Astrocyte (in vitro differentiated cells and primary cell): ENCODE measurements around the gene CD79A. TPM values are rescaled to one million over a fixed set of nuclear protein-coding genes. Genes with fewer than 3 reads are reported as not detected.

Experiments
- DNase-seq: peaks from one replicate; pipeline ENCODE4 v3.0.0-alpha.2; 2010; ENCODE audit warnings: low read depth
- FAIRE-seq: peaks from 2 replicates; lab custom pipeline; 2011; peaks lifted over from hg19 to GRCh38; lab: Jason Lieb, UNC
- H2AFZ ChIP-seq: 2 replicates; pipeline ENCODE4 v1.6.0; 2012; ENCODE audit warnings: low read depth, low read length, inconsistent platforms
- H3K27ac ChIP-seq: 2 replicates; pipeline ENCODE4 v1.5.1; 2011; ENCODE audit warnings: low read depth, low read length, inconsistent platforms
- H3K27me3 ChIP-seq: 2 replicates; pipeline ENCODE4 v1.6.0; 2011; ENCODE audit warnings: low read length, inconsistent platforms; ENCODE audit not compliant: insufficient read depth
- H3K36me3 ChIP-seq: 2 replicates; pipeline ENCODE4 v1.5.1; 2011; ENCODE audit warnings: low read length, inconsistent platforms; ENCODE audit not compliant: insufficient read depth
- H3K4me1 ChIP-seq: 2 replicates; pipeline ENCODE4 v1.5.1; 2011; ENCODE audit warnings: low read length, inconsistent platforms; ENCODE audit not compliant: insufficient read depth
- H3K4me2 ChIP-seq: 2 replicates; pipeline ENCODE4 v1.6.0; 2012; ENCODE audit warnings: low read length, inconsistent platforms
- H3K4me3 ChIP-seq: 2 replicates; pipeline ENCODE4 v1.5.1; 2011; ENCODE audit warnings: low read depth, mild to moderate bottlenecking, low read length, inconsistent platforms; ENCODE audit not compliant: insufficient read depth
- H3K79me2 ChIP-seq: 2 replicates; pipeline ENCODE4 v1.6.0; 2012; ENCODE audit warnings: mild to moderate bottlenecking, low read length, inconsistent platforms; ENCODE audit not compliant: insufficient read depth
- H3K9ac ChIP-seq: 2 replicates; pipeline ENCODE4 v1.6.0; 2012; ENCODE audit warnings: mild to moderate bottlenecking, low read length, inconsistent platforms
- H3K9me3 ChIP-seq: 2 replicates; pipeline ENCODE4 v1.5.1; 2012; ENCODE audit warnings: low read depth, mild to moderate bottlenecking, low read length, inconsistent platforms; ENCODE audit not compliant: insufficient read depth
- H4K20me1 ChIP-seq: 2 replicates; pipeline ENCODE4 v1.6.0; 2012; ENCODE audit warnings: low read length, inconsistent platforms; ENCODE audit not compliant: insufficient read depth
- H3K27ac Mint-ChIP-seq: one replicate; pipeline ENCODE4 v1.8.0; 2021; ENCODE audit warnings: mild to moderate bottlenecking, mixed read lengths; ENCODE audit not compliant: unreplicated experiment
- H3K27me3 Mint-ChIP-seq: one replicate; pipeline ENCODE4 v1.8.0; 2021; ENCODE audit warnings: low read depth, mixed read lengths; ENCODE audit not compliant: unreplicated experiment
- H3K36me3 Mint-ChIP-seq: one replicate; pipeline ENCODE4 v1.8.0; 2021; ENCODE audit warnings: low read depth, mixed read lengths; ENCODE audit not compliant: unreplicated experiment
- H3K4me1 Mint-ChIP-seq: one replicate; pipeline ENCODE4 v1.8.0; 2021; ENCODE audit warnings: low read depth, mixed read lengths; ENCODE audit not compliant: unreplicated experiment
- H3K4me3 Mint-ChIP-seq: one replicate; pipeline ENCODE4 v1.8.0; 2021; ENCODE audit warnings: mild to moderate bottlenecking, moderate library complexity, mixed read lengths; ENCODE audit not compliant: unreplicated experiment
- H3K9me3 Mint-ChIP-seq: one replicate; pipeline ENCODE4 v1.8.0; 2021; ENCODE audit warnings: mild to moderate bottlenecking, mixed read lengths; ENCODE audit not compliant: unreplicated experiment
- CTCF ChIP-seq: IDR thresholded peaks from 2 replicates; pipeline ENCODE4 v1.5.1; 2011; ENCODE audit warnings: low read depth, mild to moderate bottlenecking, inconsistent platforms, low read length, moderate library complexity; ENCODE audit not compliant: insufficient read depth
- EZH2 ChIP-seq: IDR thresholded peaks from 2 replicates; pipeline ENCODE4 v1.6.1; 2012; ENCODE audit warnings: mild to moderate bottlenecking, low read length, inconsistent platforms; ENCODE audit not compliant: insufficient read depth
- total RNA-seq: library from RNA; stranded (reverse); gene quantifications from 2 replicates; pipeline ENCODE4 v1.2.1, GENCODE V29; 2021

Gene CD79A
- total RNA-seq, 1 donor from 2014 or later: 0.30 TPM

GRCh38 chr19:41868989-41869300 is 8.1 kb upstream of the CD79A start:
- FAIRE-seq: no peak
- Mint-ChIP-seq H3K36me3 (peaks cover 21% of the 10 kb centered on the region), H3K4me1 (peaks cover 31% of the 10 kb centered on the region), H3K27ac (peak overlapping the region; percentile 12), H3K4me3 (no peak overlapping the region), H3K27me3 (no peaks in the 10 kb centered on the region), H3K9me3 (no peaks in the 10 kb centered on the region)
- Histone ChIP-seq H3K27me3 (no peaks in the 10 kb centered on the region), H3K9ac (no peak overlapping the region), H3K4me1 (peaks cover 6% of the 10 kb centered on the region), H4K20me1 (peaks cover 88% of the 10 kb centered on the region), H3K4me2 (no peak overlapping the region), H2AFZ (no peak overlapping the region), H3K79me2 (peaks cover 53% of the 10 kb centered on the region), H3K36me3 (peaks cover 62% of the 10 kb centered on the region), H3K4me3 (no peak overlapping the region), H3K9me3 (no peaks in the 10 kb centered on the region), H3K27ac (no peak overlapping the region)
- no peak for DNase-seq
- no peak for TF ChIP-seq EZH2
- no peak for TF ChIP-seq CTCF

- Mint-ChIP-seq H3K36me3 (peaks cover 16% of the 10 kb centered on the region), H3K27ac (peak overlapping the region; percentile 12), H3K4me3 (no peak overlapping the region), H3K27me3 (no peaks in the 10 kb centered on the region), H3K4me1 (peaks cover 26% of the 10 kb centered on the region), H3K9me3 (no peaks in the 10 kb centered on the region)
- Histone ChIP-seq H3K36me3 (peaks cover 57% of the 10 kb centered on the region), H3K9me3 (no peaks in the 10 kb centered on the region), H3K4me2 (no peak overlapping the region), H2AFZ (no peak overlapping the region), H4K20me1 (peaks cover 82% of the 10 kb centered on the region), H3K4me1 (peaks cover 1% of the 10 kb centered on the region), H3K27ac (no peak overlapping the region), H3K9ac (no peak overlapping the region), H3K27me3 (no peaks in the 10 kb centered on the region), H3K4me3 (no peak overlapping the region), H3K79me2 (peaks cover 47% of the 10 kb centered on the region)
- no peak for TF ChIP-seq CTCF
- no peak for TF ChIP-seq EZH2
- no peak for FAIRE-seq
- DNase-seq: no peak
Observed at GRCh38 chr19:41869374-41869955, 7.6 kb upstream of the CD79A start.

- Histone ChIP-seq H3K79me2 (peaks cover 38% of the 10 kb centered on the region), H4K20me1 (peaks cover 73% of the 10 kb centered on the region), H3K4me1 (no peaks in the 10 kb centered on the region), H3K4me3 (no peak overlapping the region), H2AFZ (no peak overlapping the region), H3K27ac (no peak overlapping the region), H3K9ac (no peak overlapping the region), H3K9me3 (no peaks in the 10 kb centered on the region), H3K27me3 (no peaks in the 10 kb centered on the region), H3K4me2 (no peak overlapping the region), H3K36me3 (peaks cover 47% of the 10 kb centered on the region)
- Mint-ChIP-seq H3K36me3 (peaks cover 12% of the 10 kb centered on the region), H3K27me3 (no peaks in the 10 kb centered on the region), H3K27ac (no peak overlapping the region), H3K4me3 (no peak overlapping the region), H3K9me3 (no peaks in the 10 kb centered on the region), H3K4me1 (peaks cover 21% of the 10 kb centered on the region)
- TF ChIP-seq EZH2 (no peak), CTCF (no peak)
- FAIRE-seq: no peak
- peak; percentile 70 for DNase-seq
Observed at GRCh38 chr19:41870401-41870873, 6.6 kb upstream of the CD79A start.
